Body of pancreas (tissue), 4 donors: ENCODE measurements around the gene SMARCD3.

Experiments used
- CTCF ChIP-seq, 7 experiments: fragments of 450-650 bp in 4 of 7; fragments of 200-600 bp in 3 of 7; sonication (generic) in 3 of 7; IDR thresholded peaks; one replicate each; pipeline ENCODE4 v1.5.1; 2016 to 2019; ENCODE audit warnings: antibody characterized with exemption in 7 of 7
- POLR2A ChIP-seq, 3 donors: fragments of 450-650 bp; IDR thresholded peaks; one replicate each; pipeline ENCODE4 v1.6.1; 2016; ENCODE audit warnings: antibody characterized with exemption in 3 of 3, mild to moderate bottlenecking in 2 of 3

GRCh38 chr7:151271699-151272355 is 23.3 kb upstream of the SMARCD3 start:
- no peak for TF ChIP-seq POLR2A (IDR thresholded peaks at IDR 0.05)
- no peak for TF ChIP-seq CTCF (IDR thresholded peaks at IDR 0.05)
